Activated T-helper 2 cell treated with anti-CD3 and anti-CD28 coated beads, Interferon-gamma antibody, Interleukin-2, Interleukin-4, amounts not matched to agents 10 μg/mL and 5 μg/mL and 100 μg/mL, durations not matched to agents 14 hours and 24 hours and 36 hours (primary cell): Measurements from ENCODE around the gene PRLH. TPM values are rescaled to one million over a fixed set of nuclear protein-coding genes. Genes with fewer than 3 reads are reported as not detected.

Source experiments
- DNase-seq: peaks from one replicate; pipeline ENCODE4 v3.0.0; 2021; ENCODE audit warnings: low spot score
- H3K27ac Mint-ChIP-seq: one replicate; pipeline ENCODE4 v1.8.0; 2021; ENCODE audit warnings: mixed read lengths
- H3K27me3 Mint-ChIP-seq: one replicate; pipeline ENCODE4 v1.8.0; 2021; ENCODE audit warnings: low read depth, mixed read lengths
- H3K36me3 Mint-ChIP-seq: one replicate; pipeline ENCODE4 v1.8.0; 2021; ENCODE audit warnings: low read depth, mixed read lengths
- H3K4me1 Mint-ChIP-seq: one replicate; pipeline ENCODE4 v1.8.0; 2021; ENCODE audit warnings: low read depth, mixed read lengths
- H3K4me3 Mint-ChIP-seq: one replicate; pipeline ENCODE4 v1.8.0; 2021; ENCODE audit warnings: low read depth, mild to moderate bottlenecking, moderate library complexity, mixed read lengths
- H3K9me3 Mint-ChIP-seq: one replicate; pipeline ENCODE4 v1.8.0; 2021; ENCODE audit warnings: mixed read lengths
- intact Hi-C: fragments of 100-400 bp; cut with micrococcal nuclease; formaldehyde crosslinking; loops from one replicate; pipeline ENCODE4 v1.15.1; 2023
- total RNA-seq: library from RNA; stranded (reverse); gene quantifications from 2 replicates; pipeline ENCODE4 v1.2.3, GENCODE V29; 2022

Gene PRLH
- total RNA-seq, 1 donor from 2014 or later: not detected

DNA sequence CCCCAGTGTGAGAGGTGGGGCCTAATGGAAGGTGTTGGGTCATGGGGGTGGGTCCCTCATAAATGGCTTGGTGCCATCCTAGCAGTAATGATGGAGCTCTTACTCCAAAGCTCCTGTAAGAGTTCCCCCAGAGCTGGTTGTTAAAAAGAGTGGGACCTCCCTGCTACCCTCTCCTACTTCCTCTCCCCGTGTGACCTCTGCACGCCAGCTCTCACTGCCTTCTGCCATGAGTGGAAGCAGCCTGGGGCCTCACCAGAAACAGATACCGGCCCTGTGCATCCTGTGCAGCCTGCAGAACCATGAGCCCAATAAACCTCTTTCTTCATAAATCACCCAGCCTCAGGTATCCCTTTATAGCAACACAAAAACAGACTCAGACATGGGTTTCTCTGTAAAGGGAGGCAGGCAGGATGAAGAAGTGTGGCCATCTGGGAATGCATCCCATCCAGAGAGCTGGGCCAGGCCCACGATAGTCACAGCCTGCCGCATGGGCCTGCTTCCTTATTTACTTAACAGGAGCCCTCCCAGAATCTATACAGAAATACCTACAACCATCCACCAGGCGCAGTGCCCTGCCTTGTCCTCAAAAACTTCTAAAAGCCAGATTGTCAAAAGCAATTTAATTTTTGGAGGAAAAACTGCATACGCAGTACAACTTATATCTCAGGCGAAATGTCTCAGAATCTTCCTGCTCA, 7.5 kb downstream of the PRLH start:
- H3K27me3 Mint-ChIP-seq: peaks cover 1% of the 10 kb centered on the region
- intact Hi-C loops: loop anchor here (2.0 kb wide), 1 partner anchor 151 kb away; no protein-coding TSS in a partner anchor
- H3K27ac Mint-ChIP-seq: no peak overlapping the region
- H3K9me3 Mint-ChIP-seq: no peaks in the 10 kb centered on the region
- H3K36me3 Mint-ChIP-seq: no peaks in the 10 kb centered on the region
- DNase-seq: no peak
- no peaks in the 10 kb centered on the region for H3K4me1 Mint-ChIP-seq
- no peak overlapping the region for H3K4me3 Mint-ChIP-seq

DNA sequence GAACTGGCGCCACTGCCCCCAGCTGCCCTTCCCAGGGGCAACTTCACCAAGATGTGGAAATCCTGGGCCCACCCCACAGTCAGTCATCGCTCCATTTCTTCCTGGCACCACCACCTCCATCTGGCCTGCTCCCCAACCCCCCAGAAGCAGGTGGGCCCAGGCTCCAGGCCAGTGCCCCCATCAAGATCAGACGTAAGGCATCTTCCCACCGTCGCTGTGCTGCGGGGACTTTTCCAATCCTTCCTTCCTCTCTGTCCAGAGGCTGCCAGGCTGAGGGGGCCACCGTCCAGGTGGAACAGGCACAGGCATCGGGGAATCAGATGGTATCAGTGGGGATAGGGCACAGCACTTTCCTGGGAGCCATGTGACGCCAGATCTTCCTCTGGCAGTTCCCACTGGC, 8.1 kb downstream of the PRLH start:
- H3K27ac Mint-ChIP-seq: no peak overlapping the region
- no peak for DNase-seq
- H3K27me3 Mint-ChIP-seq: peaks cover 1% of the 10 kb centered on the region
- H3K4me1 Mint-ChIP-seq: no peaks in the 10 kb centered on the region
- H3K9me3 Mint-ChIP-seq: no peaks in the 10 kb centered on the region
- no peak overlapping the region for H3K4me3 Mint-ChIP-seq
- intact Hi-C loops: no loop called here
- H3K36me3 Mint-ChIP-seq: no peaks in the 10 kb centered on the region

DNA sequence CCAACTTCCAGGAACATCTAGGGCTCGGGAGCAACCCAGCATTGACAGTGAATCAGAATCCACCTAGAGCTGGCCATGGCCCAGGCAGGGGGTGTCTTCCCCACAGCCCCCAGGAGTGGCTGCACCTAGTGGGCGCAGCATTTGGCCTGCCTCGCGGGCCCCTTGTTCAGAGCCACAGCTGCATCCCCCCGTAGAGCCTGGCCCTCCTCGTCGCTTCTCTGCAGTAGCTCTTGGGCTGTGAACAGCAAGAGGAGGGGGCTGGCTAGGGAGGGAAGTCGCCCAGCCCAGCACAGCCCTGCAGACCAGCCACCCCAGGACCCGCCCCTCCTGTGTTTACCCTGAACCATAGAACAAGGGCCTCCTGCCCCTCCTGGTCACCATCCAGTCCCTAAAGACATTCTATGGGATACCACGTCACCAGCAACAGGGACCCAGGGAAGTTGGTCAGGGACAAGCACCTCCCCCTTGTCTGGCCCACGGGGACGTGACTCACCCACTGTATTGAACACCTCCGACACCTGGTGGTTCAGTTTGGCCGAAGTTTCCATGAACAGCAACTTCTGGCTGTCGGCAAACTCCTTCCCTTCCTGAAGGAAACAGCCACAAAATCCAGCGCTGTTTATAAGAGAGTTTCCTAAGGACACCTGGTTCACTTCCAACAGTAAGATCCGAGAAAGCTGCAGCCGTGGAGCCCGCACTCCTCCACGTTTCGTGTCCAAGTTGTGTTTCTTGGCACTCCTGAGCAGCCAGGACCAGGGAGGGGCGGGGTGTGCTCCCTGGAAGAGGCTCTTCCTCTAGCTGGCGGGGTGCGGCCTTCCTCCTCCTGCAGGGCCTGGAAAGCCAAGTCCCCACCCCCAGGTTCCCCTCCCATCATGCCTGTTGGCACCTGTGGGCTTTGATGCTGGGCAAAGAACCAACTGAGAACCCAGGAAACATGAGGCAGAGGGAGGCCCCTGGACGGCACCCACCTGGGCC, 8.8 kb downstream of the PRLH start:
- intact Hi-C loops: no loop called here
- no peaks in the 10 kb centered on the region for H3K36me3 Mint-ChIP-seq
- H3K27ac Mint-ChIP-seq: no peak overlapping the region
- H3K4me3 Mint-ChIP-seq: no peak overlapping the region
- no peaks in the 10 kb centered on the region for H3K4me1 Mint-ChIP-seq
- DNase-seq: no peak
- no peaks in the 10 kb centered on the region for H3K9me3 Mint-ChIP-seq
- H3K27me3 Mint-ChIP-seq: peaks cover 1% of the 10 kb centered on the region

- intact Hi-C loops: no loop called here
- H3K27ac Mint-ChIP-seq: no peak overlapping the region
- no peak for DNase-seq
- H3K27me3 Mint-ChIP-seq: no peaks in the 10 kb centered on the region
- no peak overlapping the region for H3K4me3 Mint-ChIP-seq
- no peaks in the 10 kb centered on the region for H3K36me3 Mint-ChIP-seq
- no peaks in the 10 kb centered on the region for H3K9me3 Mint-ChIP-seq
- no peaks in the 10 kb centered on the region for H3K4me1 Mint-ChIP-seq
Measured at GRCh38 chr2:237575869-237576862, 9.8 kb downstream of the PRLH start.

- Mint-ChIP-seq H3K4me1 (no peaks in the 10 kb centered on the region), H3K36me3 (no peaks in the 10 kb centered on the region), H3K27me3 (no peaks in the 10 kb centered on the region), H3K4me3 (no peak overlapping the region), H3K9me3 (no peaks in the 10 kb centered on the region), H3K27ac (no peak overlapping the region)
- no peak for DNase-seq
- intact Hi-C loops: no loop called here
Measured at GRCh38 chr2:237576974-237577373, 10.6 kb downstream of the PRLH start.

DNA sequence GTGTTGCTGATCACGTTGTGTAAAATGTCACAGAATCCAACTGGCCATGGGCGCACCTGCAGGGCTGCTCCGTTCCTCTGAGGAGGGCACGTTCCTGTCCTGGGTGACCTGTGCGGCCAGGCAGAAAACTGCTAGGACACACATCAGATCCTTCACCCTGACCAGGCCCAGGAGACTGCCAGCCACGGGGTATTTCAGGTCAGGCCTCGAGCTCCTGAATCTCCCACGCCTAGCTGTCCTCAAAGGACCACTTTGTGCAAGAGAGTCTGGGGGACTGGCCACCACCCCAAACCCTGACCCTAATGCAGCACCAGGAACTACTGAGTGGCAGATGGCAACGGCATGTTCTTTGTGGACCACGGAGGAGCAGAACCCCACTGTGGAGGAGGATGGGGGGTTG, 11.1 kb downstream of the PRLH start:
- DNase-seq: no peak
- H3K4me1 Mint-ChIP-seq: no peaks in the 10 kb centered on the region
- H3K27ac Mint-ChIP-seq: no peak overlapping the region
- no peak overlapping the region for H3K4me3 Mint-ChIP-seq
- intact Hi-C loops: no loop called here
- H3K36me3 Mint-ChIP-seq: no peaks in the 10 kb centered on the region
- H3K9me3 Mint-ChIP-seq: no peaks in the 10 kb centered on the region
- no peaks in the 10 kb centered on the region for H3K27me3 Mint-ChIP-seq

DNA sequence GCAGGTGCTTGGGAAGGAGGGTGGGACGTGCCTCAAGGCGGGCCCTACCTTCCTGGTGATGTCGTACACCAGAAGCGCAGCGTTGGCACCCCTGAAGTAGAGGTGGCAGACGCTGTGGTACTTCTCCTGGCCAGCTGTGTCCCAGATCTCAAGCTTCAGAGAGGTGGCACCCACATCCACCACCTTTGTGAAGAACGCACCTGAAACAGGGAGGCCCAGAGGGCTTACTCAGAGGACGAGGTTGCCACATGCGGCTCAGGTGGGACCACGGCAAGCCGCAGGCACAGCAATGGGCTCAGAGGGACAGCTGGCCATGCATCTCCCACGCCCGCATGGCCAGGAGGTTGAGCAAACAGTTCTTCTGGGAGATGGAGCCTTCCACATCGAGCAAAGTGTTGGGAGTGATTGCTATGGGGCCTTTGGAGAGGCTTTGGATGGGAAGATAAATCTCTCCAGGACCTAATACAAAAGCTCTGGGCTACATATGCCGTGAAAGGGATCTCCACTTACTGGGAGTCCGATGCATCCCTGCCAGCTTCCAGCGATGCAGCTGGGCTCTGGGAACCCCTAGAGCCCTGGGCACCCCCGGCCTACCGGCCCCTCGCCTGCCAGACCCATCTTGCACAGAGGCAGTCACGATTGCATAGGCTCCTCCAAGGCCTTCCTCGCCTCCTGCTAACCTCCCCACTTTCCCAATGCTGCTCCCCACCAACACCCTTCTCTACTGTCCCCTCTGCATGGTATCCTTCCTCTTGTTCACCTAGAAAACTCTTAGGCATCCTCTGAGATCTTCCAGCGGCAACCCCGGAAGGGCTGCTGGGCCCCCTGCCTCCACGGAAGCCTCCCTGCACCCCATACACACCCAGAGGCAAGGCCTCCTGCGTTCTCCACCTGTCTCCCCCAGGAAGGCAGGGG, 11.8 kb downstream of the PRLH start:
- intact Hi-C loops: no loop called here
- Mint-ChIP-seq H3K36me3 (no peaks in the 10 kb centered on the region), H3K4me3 (no peak overlapping the region), H3K4me1 (no peaks in the 10 kb centered on the region), H3K27me3 (no peaks in the 10 kb centered on the region), H3K27ac (no peak overlapping the region), H3K9me3 (no peaks in the 10 kb centered on the region)
- DNase-seq: no peak

DNA sequence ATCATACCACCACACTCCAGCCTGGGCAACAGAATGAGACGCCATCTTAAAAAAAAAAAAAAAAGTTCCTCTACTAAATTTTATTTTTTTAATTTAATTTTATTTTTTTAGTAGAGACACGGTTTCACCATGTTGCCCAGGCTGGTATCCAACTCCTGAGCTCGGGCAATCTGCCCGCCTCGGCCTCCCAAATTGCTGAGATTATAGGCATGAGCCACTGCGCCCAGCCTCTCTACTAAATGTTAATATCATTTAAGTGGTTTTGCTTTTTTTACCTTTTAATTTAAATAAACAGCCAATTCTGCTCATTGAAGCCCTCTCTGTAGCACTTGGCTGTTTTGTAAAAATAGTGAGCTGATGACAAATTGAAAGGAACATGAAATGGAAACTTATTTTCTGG, 15.0 kb downstream of the PRLH start:
- no peak overlapping the region for H3K27ac Mint-ChIP-seq
- H3K27me3 Mint-ChIP-seq: no peaks in the 10 kb centered on the region
- H3K36me3 Mint-ChIP-seq: no peaks in the 10 kb centered on the region
- no peak overlapping the region for H3K4me3 Mint-ChIP-seq
- no peaks in the 10 kb centered on the region for H3K9me3 Mint-ChIP-seq
- intact Hi-C loops: loop anchor here (2.0 kb wide), 1 partner anchor 163 kb away; no protein-coding TSS in a partner anchor
- DNase-seq: no peak
- no peaks in the 10 kb centered on the region for H3K4me1 Mint-ChIP-seq

DNA sequence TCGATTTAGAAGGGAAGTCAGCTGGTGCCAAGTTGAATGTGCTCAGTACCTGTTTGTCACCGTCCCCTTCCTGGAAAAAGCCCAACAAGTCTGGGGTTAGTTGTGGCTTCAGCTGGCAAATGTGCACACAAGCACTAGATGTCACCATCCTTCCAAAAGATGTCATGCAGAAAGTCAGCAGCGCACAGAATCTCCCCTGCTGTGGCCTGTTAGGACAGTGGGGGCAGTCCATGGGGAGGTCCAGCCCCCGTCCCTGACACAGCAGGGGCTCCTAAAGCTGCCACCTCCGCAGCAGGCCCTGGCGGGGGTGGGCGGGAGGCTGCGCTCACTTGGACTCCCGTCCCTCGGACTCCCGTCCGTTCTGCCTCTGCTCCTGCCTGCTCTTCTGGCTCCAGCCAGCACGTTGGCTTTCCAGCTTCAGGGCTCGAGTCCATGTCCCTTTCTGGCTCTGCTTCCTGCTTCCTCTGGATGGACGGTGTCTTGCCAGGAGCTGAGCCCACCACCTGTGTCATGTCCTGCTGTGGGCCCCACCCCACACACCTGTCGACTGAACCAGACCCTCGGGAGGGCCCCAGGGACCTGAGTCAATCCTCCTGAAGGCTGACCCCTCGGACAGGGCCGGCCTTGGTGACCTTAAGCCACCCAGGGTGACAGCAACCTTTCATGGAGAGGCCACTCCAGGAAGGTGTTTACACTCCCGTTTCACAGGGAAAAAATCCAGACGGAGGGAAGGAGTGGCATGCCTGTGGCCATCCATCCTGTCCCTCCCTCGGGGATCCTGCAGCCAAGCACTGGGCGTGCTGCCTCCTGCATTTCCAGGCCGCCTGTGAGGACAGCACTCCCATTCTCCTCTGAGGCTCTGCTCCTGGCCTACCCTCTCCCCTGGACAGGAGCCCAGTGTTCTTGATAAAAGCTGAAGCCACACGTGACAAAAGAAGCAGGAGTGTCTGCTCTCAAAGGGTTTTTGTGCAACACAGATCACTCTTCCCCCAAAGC, 15.7 kb downstream of the PRLH start:
- no peaks in the 10 kb centered on the region for H3K36me3 Mint-ChIP-seq
- no peak overlapping the region for H3K27ac Mint-ChIP-seq
- H3K9me3 Mint-ChIP-seq: no peaks in the 10 kb centered on the region
- H3K27me3 Mint-ChIP-seq: peaks cover 6% of the 10 kb centered on the region
- no peak overlapping the region for H3K4me3 Mint-ChIP-seq
- intact Hi-C loops: loop anchor here (2.0 kb wide), 1 partner anchor 163 kb away; no protein-coding TSS in a partner anchor
- peak; percentile 23 for DNase-seq
- H3K4me1 Mint-ChIP-seq: no peaks in the 10 kb centered on the region

GRCh38 chr2:237583385-237584295, 17.3 kb downstream of the PRLH start:
- peaks cover 14% of the 10 kb centered on the region for H3K27me3 Mint-ChIP-seq

More at GRCh38 chr2:237583385-237584295, 17.3 kb downstream of the PRLH start:
- no peaks in the 10 kb centered on the region for H3K9me3 Mint-ChIP-seq
- intact Hi-C loops: no loop called here
- no peak overlapping the region for H3K27ac Mint-ChIP-seq
- DNase-seq: no peak
- H3K4me3 Mint-ChIP-seq: no peak overlapping the region
- H3K36me3 Mint-ChIP-seq: no peaks in the 10 kb centered on the region
- H3K4me1 Mint-ChIP-seq: no peaks in the 10 kb centered on the region
